A673 (cell line): Measurements from ENCODE around the gene IL33. TPM values are rescaled to one million over a fixed set of nuclear protein-coding genes. Genes with fewer than 3 reads are reported as not detected.

Experiments
- BruUV-seq: library from RNA; stranded (reverse); fragments of 400-500 nt; replicated peaks from 2 replicates; lab custom pipeline; 2021; lab: Mats Ljungman, UMichigan
- CTCF ChIA-PET: fragments of 300-600 bp; sonication (Branson Sonifier 250); formaldehyde crosslinking; loops from one replicate; lab custom pipeline; 2022; ENCODE audit warnings: antibody characterized with exemption; lab: Charles Lee
- POLR2A ChIA-PET: fragments of 300-600 bp; sonication (Branson Sonifier 250); formaldehyde crosslinking; loops from one replicate; lab custom pipeline; 2022; ENCODE audit warnings: antibody characterized with exemption; ENCODE audit not compliant: low non-redundant PET; lab: Charles Lee
- DNase-seq: peaks from one replicate; pipeline ENCODE4 v3.0.0-alpha.2; 2015; ENCODE audit warnings: low spot score
- H3K27ac ChIP-seq: fragments of 200-600 bp; sonication (generic); 2 replicates; pipeline ENCODE4 v1.5.1; 2016; ENCODE audit warnings: mixed run types, low read depth, mild to moderate bottlenecking, mixed read lengths, antibody characterized with exemption, low read length; ENCODE audit not compliant: poor library complexity, severe bottlenecking
- H3K27me3 ChIP-seq: fragments of 200-600 bp; sonication (generic); replicated peaks from 2 replicates; pipeline ENCODE4 v1.6.1; 2017; ENCODE audit warnings: mixed run types, low read depth, mild to moderate bottlenecking, mixed read lengths, antibody characterized with exemption, low read length; ENCODE audit not compliant: insufficient read depth, poor library complexity
- H3K36me3 ChIP-seq: fragments of 200-600 bp; sonication (generic); 2 replicates; pipeline ENCODE4 v1.6.1; 2016; ENCODE audit warnings: mixed run types, mild to moderate bottlenecking, mixed read lengths, antibody characterized with exemption, low read length; ENCODE audit not compliant: insufficient read depth, poor library complexity, severe bottlenecking
- H3K4me1 ChIP-seq: fragments of 200-600 bp; sonication (generic); 2 replicates; pipeline ENCODE4 v1.6.1; 2017; ENCODE audit warnings: mixed run types, mild to moderate bottlenecking, mixed read lengths, antibody characterized with exemption, low read length; ENCODE audit not compliant: insufficient read depth, poor library complexity, severe bottlenecking
- H3K4me3 ChIP-seq: fragments of 200-600 bp; sonication (generic); 2 replicates; pipeline ENCODE4 v1.5.1; 2016; ENCODE audit warnings: low read depth, mixed run types, mild to moderate bottlenecking, mixed read lengths, low read length; ENCODE audit not compliant: poor library complexity, severe bottlenecking
- H3K9me3 ChIP-seq: fragments of 200-600 bp; sonication (generic); 2 replicates; pipeline ENCODE4 v1.6.1; 2016; ENCODE audit warnings: mixed run types, low read depth, mild to moderate bottlenecking, mixed read lengths, antibody characterized with exemption, low read length; ENCODE audit not compliant: poor library complexity, severe bottlenecking
- CTCF ChIP-seq: fragments of 300-800, 200-600 bp; sonication (generic); conservative IDR thresholded peaks from 2 replicates; pipeline ENCODE4 v1.5.1; 2017; ENCODE audit warnings: low read depth, mild to moderate bottlenecking, antibody characterized with exemption, low read length, moderate library complexity, mixed read lengths
- EZH2 ChIP-seq: fragments of 200-600 bp; sonication (generic); IDR thresholded peaks from 2 replicates; pipeline ENCODE4 v1.6.1; 2017; ENCODE audit warnings: borderline replicate concordance, low read depth, mild to moderate bottlenecking, mixed read lengths, antibody characterized with exemption, low read length; ENCODE audit not compliant: poor library complexity, severe bottlenecking
- intact Hi-C: fragments of 100-400 bp; cut with micrococcal nuclease; formaldehyde crosslinking; loops from one replicate; pipeline ENCODE4 v1.10.0; 2022; ENCODE audit not compliant: unreplicated experiment
- total RNA-seq: library from RNA; stranded (reverse); gene quantifications from 2 replicates; pipeline ENCODE4 v1.2.3, GENCODE V29; 2021

Gene IL33
- total RNA-seq, 1 experiment from 2014 or later: 3.3 TPM

GRCh38 chr9:6183227-6183551 is 32.4 kb upstream of the IL33 start:
- H3K27ac ChIP-seq: no peak overlapping the region
- no peaks in the 10 kb centered on the region for H3K27me3 ChIP-seq
- no peak overlapping the region for H3K4me3 ChIP-seq
- BruUV-seq: no TSS peak
- no peaks in the 10 kb centered on the region for H3K36me3 ChIP-seq
- H3K4me1 ChIP-seq: no peaks in the 10 kb centered on the region
- POLR2A ChIA-PET: no interaction called here
- DNase-seq: no peak
- TF ChIP-seq CTCF (no peak), EZH2 (no peak)
- no peaks in the 10 kb centered on the region for H3K9me3 ChIP-seq
- intact Hi-C loops: no loop called here
- CTCF ChIA-PET: no interaction called here

GRCh38 chr9:6183627-6184026 is 32.0 kb upstream of the IL33 start:
- ChIA-PET CTCF (no interaction called here), POLR2A (no interaction called here)
- Histone ChIP-seq H3K4me1 (no peaks in the 10 kb centered on the region), H3K27ac (no peak overlapping the region), H3K4me3 (no peak overlapping the region), H3K36me3 (no peaks in the 10 kb centered on the region), H3K27me3 (no peaks in the 10 kb centered on the region), H3K9me3 (no peaks in the 10 kb centered on the region)
- BruUV-seq: no TSS peak
- TF ChIP-seq CTCF: no peak
- intact Hi-C loops: no loop called here
- DNase-seq: no peak

- DNase-seq: no peak
- ChIA-PET CTCF (no interaction called here), POLR2A (no interaction called here)
- Histone ChIP-seq H3K4me3 (no peak overlapping the region), H3K36me3 (no peaks in the 10 kb centered on the region), H3K27me3 (no peaks in the 10 kb centered on the region), H3K9me3 (no peaks in the 10 kb centered on the region), H3K27ac (no peak overlapping the region), H3K4me1 (no peaks in the 10 kb centered on the region)
- BruUV-seq: no TSS peak
- intact Hi-C loops: no loop called here
- TF ChIP-seq EZH2 (no peak), CTCF (no peak)
These were observed 30.6 kb upstream of the IL33 start for GRCh38 chr9:6184749-6185645.
